H1 (cell line): ENCODE measurements around the gene MAML3. TPM values are rescaled to one million over a fixed set of nuclear protein-coding genes. Genes with fewer than 3 reads are reported as not detected.

ENCODE experiments used
- CBX5 ChIP-seq: fragments of 300-800, 300-1000 bp; sonication (generic); IDR thresholded peaks from 2 replicates; pipeline ENCODE4 v1.7.1; 2016; ENCODE audit warnings: antibody characterized with exemption, low read length, low read depth
- CHD2 ChIP-seq: IDR thresholded peaks from 2 replicates; pipeline ENCODE4 v1.6.1; 2012; ENCODE audit warnings: low read length, improper control_type of control experiment
- EP300 ChIP-seq, 2 experiments: IDR thresholded peaks; 1 replicate in 1 of 2; 2 replicates in 1 of 2; pipeline ENCODE4 v1.6.1; 2011 to 2012; ENCODE audit warnings: low read depth in 2 of 2, low read length in 2 of 2, mild to moderate bottlenecking in 2 of 2, borderline replicate concordance in 1 of 2, inconsistent platforms in 1 of 2, moderate library complexity in 1 of 2
- KDM4A ChIP-seq: IDR thresholded peaks from one replicate; pipeline ENCODE4 v1.7.1; 2012; ENCODE audit warnings: low read depth, mild to moderate bottlenecking, moderate library complexity, low read length, inconsistent platforms; ENCODE audit not compliant: severe bottlenecking
- POLR2A ChIP-seq, 2 experiments: IDR thresholded peaks; 1 replicate in 1 of 2; 2 replicates in 1 of 2; pipeline ENCODE4 v1.6.1; 2011; ENCODE audit warnings: low read depth in 2 of 2, low read length in 2 of 2, mild to moderate bottlenecking in 2 of 2; ENCODE audit errors: control extremely low read depth in 1 of 2
- SIX5 ChIP-seq: IDR thresholded peaks from 2 replicates; pipeline ENCODE4 v1.6.1; 2011; ENCODE audit warnings: mild to moderate bottlenecking, low read depth, low read length
- TAF1 ChIP-seq: IDR thresholded peaks from 2 replicates; pipeline ENCODE4 v1.6.1; 2011; ENCODE audit warnings: mild to moderate bottlenecking, low read depth, low read length
- YY1 ChIP-seq: IDR thresholded peaks from 2 replicates; pipeline ENCODE4 v1.6.1; 2011; ENCODE audit warnings: low read depth, mild to moderate bottlenecking, low read length
- polyA plus RNA-seq, 7 experiments: library from polyadenylated mRNA; depleted of rRNA in 3 of 7; stranded (reverse) in 5 of 7; unstranded in 2 of 7; fragments of >200 nt in 5 of 7; fragments of 200-250 nt in 2 of 7; gene quantifications; 1 replicate in 5 of 7; 2 replicates in 1 of 7; 4 replicates in 1 of 7; pipeline versions ENCODE4 v1.2.1 to v1.2.3, GENCODE V29; 2011 to 2013; ENCODE audit warnings: missing spikeins in 2 of 7, mixed read lengths in 2 of 7
- total RNA-seq: library from RNA; stranded (reverse); fragmentation: NEBNext Ultra II Directional; extraction: Animal tissue kit (Norgen Biotek cat#: 25700); gene quantifications from 2 replicates; pipeline ENCODE4 v1.2.1, GENCODE V29; 2021
- TF ChIP-seq, protein P1 (sequence below): fragments of 300-600 bp; sonication (generic); IDR thresholded peaks from 2 replicates; pipeline ENCODE4 v1.7.1; 2012; ENCODE audit warnings: low read length, moderate library complexity, mild to moderate bottlenecking, inconsistent platforms; ENCODE audit not compliant: insufficient replicate concordance
- TF ChIP-seq, protein P2 (sequence below): IDR thresholded peaks from 2 replicates; pipeline ENCODE4 v1.6.1; 2012; ENCODE audit warnings: inconsistent platforms

MAML3 gene
- total and polyA plus RNA-seq, 2 of the 8 experiments (the other 6 are each of a cell fraction or from before 2014, with no cell fraction given) = 2.1 to 5.7 TPM

DNA sequence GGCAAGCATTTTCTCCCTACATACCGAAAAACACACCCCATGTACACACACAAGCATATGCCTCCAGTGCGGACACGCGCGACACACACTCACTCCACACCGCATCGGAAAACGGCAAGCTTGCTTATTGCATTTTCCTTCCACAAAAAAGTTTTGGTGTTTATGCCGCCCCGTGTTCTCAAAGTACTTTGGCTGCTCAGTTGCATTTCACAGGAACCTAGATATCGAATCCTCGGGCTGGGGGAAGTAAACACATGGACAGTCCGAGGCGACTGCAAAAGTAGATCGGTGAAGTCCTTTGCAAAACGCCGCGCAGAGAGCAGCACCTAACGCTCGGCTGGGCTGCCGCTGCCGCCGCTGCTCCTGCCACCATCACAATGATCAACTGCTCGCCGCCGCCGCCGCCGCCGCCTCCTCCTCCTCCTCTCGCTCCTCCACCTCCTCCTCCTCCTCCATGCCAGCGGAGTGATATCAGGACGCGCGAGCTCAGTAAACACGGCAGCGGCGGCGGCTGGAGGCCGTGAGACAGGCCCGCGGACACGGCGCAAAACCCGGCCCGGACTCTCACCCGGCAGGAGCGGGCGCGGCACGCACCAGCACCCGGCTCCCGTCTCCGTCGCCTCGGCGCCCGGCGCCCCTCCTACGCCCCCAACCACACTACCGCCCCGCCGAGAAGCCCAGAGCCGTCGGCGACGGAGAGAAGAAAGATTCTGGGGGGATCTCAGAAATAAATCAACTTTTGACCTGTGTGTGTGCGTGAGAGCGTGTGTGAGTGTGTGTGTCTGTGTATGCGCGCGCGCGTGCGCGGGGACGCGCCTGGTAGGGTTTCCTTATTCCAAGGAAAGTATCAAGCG is at the start of gene MAML3 (continued):
- TF ChIP-seq, protein P1, sequence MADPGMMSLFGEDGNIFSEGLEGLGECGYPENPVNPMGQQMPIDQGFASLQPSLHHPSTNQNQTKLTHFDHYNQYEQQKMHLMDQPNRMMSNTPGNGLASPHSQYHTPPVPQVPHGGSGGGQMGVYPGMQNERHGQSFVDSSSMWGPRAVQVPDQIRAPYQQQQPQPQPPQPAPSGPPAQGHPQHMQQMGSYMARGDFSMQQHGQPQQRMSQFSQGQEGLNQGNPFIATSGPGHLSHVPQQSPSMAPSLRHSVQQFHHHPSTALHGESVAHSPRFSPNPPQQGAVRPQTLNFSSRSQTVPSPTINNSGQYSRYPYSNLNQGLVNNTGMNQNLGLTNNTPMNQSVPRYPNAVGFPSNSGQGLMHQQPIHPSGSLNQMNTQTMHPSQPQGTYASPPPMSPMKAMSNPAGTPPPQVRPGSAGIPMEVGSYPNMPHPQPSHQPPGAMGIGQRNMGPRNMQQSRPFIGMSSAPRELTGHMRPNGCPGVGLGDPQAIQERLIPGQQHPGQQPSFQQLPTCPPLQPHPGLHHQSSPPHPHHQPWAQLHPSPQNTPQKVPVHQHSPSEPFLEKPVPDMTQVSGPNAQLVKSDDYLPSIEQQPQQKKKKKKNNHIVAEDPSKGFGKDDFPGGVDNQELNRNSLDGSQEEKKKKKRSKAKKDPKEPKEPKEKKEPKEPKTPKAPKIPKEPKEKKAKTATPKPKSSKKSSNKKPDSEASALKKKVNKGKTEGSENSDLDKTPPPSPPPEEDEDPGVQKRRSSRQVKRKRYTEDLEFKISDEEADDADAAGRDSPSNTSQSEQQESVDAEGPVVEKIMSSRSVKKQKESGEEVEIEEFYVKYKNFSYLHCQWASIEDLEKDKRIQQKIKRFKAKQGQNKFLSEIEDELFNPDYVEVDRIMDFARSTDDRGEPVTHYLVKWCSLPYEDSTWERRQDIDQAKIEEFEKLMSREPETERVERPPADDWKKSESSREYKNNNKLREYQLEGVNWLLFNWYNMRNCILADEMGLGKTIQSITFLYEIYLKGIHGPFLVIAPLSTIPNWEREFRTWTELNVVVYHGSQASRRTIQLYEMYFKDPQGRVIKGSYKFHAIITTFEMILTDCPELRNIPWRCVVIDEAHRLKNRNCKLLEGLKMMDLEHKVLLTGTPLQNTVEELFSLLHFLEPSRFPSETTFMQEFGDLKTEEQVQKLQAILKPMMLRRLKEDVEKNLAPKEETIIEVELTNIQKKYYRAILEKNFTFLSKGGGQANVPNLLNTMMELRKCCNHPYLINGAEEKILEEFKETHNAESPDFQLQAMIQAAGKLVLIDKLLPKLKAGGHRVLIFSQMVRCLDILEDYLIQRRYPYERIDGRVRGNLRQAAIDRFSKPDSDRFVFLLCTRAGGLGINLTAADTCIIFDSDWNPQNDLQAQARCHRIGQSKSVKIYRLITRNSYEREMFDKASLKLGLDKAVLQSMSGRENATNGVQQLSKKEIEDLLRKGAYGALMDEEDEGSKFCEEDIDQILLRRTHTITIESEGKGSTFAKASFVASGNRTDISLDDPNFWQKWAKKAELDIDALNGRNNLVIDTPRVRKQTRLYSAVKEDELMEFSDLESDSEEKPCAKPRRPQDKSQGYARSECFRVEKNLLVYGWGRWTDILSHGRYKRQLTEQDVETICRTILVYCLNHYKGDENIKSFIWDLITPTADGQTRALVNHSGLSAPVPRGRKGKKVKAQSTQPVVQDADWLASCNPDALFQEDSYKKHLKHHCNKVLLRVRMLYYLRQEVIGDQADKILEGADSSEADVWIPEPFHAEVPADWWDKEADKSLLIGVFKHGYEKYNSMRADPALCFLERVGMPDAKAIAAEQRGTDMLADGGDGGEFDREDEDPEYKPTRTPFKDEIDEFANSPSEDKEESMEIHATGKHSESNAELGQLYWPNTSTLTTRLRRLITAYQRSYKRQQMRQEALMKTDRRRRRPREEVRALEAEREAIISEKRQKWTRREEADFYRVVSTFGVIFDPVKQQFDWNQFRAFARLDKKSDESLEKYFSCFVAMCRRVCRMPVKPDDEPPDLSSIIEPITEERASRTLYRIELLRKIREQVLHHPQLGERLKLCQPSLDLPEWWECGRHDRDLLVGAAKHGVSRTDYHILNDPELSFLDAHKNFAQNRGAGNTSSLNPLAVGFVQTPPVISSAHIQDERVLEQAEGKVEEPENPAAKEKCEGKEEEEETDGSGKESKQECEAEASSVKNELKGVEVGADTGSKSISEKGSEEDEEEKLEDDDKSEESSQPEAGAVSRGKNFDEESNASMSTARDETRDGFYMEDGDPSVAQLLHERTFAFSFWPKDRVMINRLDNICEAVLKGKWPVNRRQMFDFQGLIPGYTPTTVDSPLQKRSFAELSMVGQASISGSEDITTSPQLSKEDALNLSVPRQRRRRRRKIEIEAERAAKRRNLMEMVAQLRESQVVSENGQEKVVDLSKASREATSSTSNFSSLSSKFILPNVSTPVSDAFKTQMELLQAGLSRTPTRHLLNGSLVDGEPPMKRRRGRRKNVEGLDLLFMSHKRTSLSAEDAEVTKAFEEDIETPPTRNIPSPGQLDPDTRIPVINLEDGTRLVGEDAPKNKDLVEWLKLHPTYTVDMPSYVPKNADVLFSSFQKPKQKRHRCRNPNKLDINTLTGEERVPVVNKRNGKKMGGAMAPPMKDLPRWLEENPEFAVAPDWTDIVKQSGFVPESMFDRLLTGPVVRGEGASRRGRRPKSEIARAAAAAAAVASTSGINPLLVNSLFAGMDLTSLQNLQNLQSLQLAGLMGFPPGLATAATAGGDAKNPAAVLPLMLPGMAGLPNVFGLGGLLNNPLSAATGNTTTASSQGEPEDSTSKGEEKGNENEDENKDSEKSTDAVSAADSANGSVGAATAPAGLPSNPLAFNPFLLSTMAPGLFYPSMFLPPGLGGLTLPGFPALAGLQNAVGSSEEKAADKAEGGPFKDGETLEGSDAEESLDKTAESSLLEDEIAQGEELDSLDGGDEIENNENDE = no peak
- TF ChIP-seq SIX5 = no peak
- TF ChIP-seq CBX5 = no peak
- TF ChIP-seq, protein P2, sequence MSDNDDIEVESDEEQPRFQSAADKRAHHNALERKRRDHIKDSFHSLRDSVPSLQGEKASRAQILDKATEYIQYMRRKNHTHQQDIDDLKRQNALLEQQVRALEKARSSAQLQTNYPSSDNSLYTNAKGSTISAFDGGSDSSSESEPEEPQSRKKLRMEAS = peak; percentile 87
- TF ChIP-seq YY1 = peak; percentile 53; the same call in 1 of the 2 replicates
- TF ChIP-seq KDM4A = peak; percentile 44
- TF ChIP-seq EP300 (IDR thresholded peaks at IDR 0.05; ENCODE audit: borderline replicate concordance in 1 of 2, low read depth in 2 of 2, low read length in 2 of 2) = peak in 1 of 2 experiments; percentile 64; a peak in 1 of 3 replicates
- TF ChIP-seq POLR2A (IDR thresholded peaks at IDR 0.05; ENCODE audit: control extremely low read depth in 1 of 2, low read depth in 2 of 2, low read length in 2 of 2) = no peak
- peak; percentile 71 for TF ChIP-seq TAF1
- peak; percentile 78 for TF ChIP-seq CHD2
